T-helper 1 cell treated with Interleukin-12 subunit alpha and Interleukin-12 subunit beta and Interleukin-4 antibody, amounts not matched to agents 30 μg/mL and 1 μg/mL, for 36 hours (primary cell): ENCODE data around the gene CARD6.
"Not testable (repeated sequence)": the region's sequence is repeated elsewhere in the genome, so short reads cannot be mapped to it uniquely, and the experiment has no call there.

Experiments used
- H3K27ac Mint-ChIP-seq: one replicate; pipeline ENCODE4 v1.8.0; 2021; ENCODE audit warnings: mild to moderate bottlenecking, mixed read lengths
- H3K27me3 Mint-ChIP-seq: one replicate; pipeline ENCODE4 v1.8.0; 2021; ENCODE audit warnings: low read depth, mixed read lengths
- H3K36me3 Mint-ChIP-seq: one replicate; pipeline ENCODE4 v1.8.0; 2021; ENCODE audit warnings: low read depth, mixed read lengths
- H3K4me1 Mint-ChIP-seq: one replicate; pipeline ENCODE4 v1.8.0; 2021; ENCODE audit warnings: low read depth, mixed read lengths
- H3K4me3 Mint-ChIP-seq: one replicate; pipeline ENCODE4 v1.8.0; 2021; ENCODE audit warnings: mild to moderate bottlenecking, moderate library complexity, mixed read lengths
- H3K9me3 Mint-ChIP-seq: one replicate; pipeline ENCODE4 v1.8.0; 2021; ENCODE audit warnings: mixed read lengths

CARD6 gene

GRCh38 chr5:40841068-40841805 lies at the start of gene CARD6:
Gene CARD6 (plus strand): TSS chr5:40841367. CDS start chr5:40841383, 16 bp downstream.
- H3K36me3 Mint-ChIP-seq, result peaks cover 3% of the 10 kb centered on the region

GRCh38 chr5:40791715-40792139 lies 49.4 kb upstream of the CARD6 start:
- H3K27me3 Mint-ChIP-seq, result no peaks in the 10 kb centered on the region
- H3K27ac Mint-ChIP-seq, result no peak overlapping the region
- H3K4me1 Mint-ChIP-seq, result peaks cover 34% of the 10 kb centered on the region
- no peak overlapping the region for H3K4me3 Mint-ChIP-seq
- H3K9me3 Mint-ChIP-seq, result peaks cover 9% of the 10 kb centered on the region
- H3K36me3 Mint-ChIP-seq, result peaks cover 35% of the 10 kb centered on the region

More at GRCh38 chr5:40841068-40841805, at the start of gene CARD6:
- Mint-ChIP-seq H3K27me3 (no peaks in the 10 kb centered on the region), H3K9me3 (no peaks in the 10 kb centered on the region), H3K4me1 (peaks cover 20% of the 10 kb centered on the region), H3K27ac (peak within 1 kb of the TSS; percentile 87), H3K4me3 (peak within 1 kb of the TSS; percentile 89)

GRCh38 chr5:40792691-40793090 lies 48.5 kb upstream of the CARD6 start:
- not testable (repeated sequence) for H3K9me3 Mint-ChIP-seq, H3K4me3 Mint-ChIP-seq, H3K27me3 Mint-ChIP-seq, H3K27ac Mint-ChIP-seq
- Mint-ChIP-seq H3K4me1 (peaks cover 39% of the 10 kb centered on the region), H3K36me3 (peaks cover 34% of the 10 kb centered on the region)

GRCh38 chr5:40794340-40794739 lies 46.8 kb upstream of the CARD6 start:
- not testable (repeated sequence) for H3K9me3 Mint-ChIP-seq, H3K4me3 Mint-ChIP-seq, H3K27me3 Mint-ChIP-seq, H3K27ac Mint-ChIP-seq
- peaks cover 19% of the 10 kb centered on the region for H3K36me3 Mint-ChIP-seq
- H3K4me1 Mint-ChIP-seq, result peaks cover 38% of the 10 kb centered on the region

GRCh38 chr5:40794877-40795276 lies 46.3 kb upstream of the CARD6 start:
- H3K27me3 Mint-ChIP-seq, result peaks cover 10% of the 10 kb centered on the region
- not testable (repeated sequence) for H3K4me3 Mint-ChIP-seq, H3K27ac Mint-ChIP-seq, H3K9me3 Mint-ChIP-seq
- peaks cover 18% of the 10 kb centered on the region for H3K36me3 Mint-ChIP-seq
- H3K4me1 Mint-ChIP-seq, result peaks cover 41% of the 10 kb centered on the region

- Mint-ChIP-seq H3K9me3 (no peaks in the 10 kb centered on the region), H3K27me3 (peaks cover 10% of the 10 kb centered on the region), H3K27ac (peak overlapping the region; percentile 55), H3K4me1 (peaks cover 33% of the 10 kb centered on the region), H3K36me3 (peaks cover 15% of the 10 kb centered on the region), H3K4me3 (peak overlapping the region; percentile 87)
Observed at GRCh38 chr5:40796487-40796889, 44.7 kb upstream of the CARD6 start.

GRCh38 chr5:40797273-40798011 lies 43.7 kb upstream of the CARD6 start:
- Mint-ChIP-seq H3K9me3 (no peaks in the 10 kb centered on the region), H3K4me1 (peaks cover 33% of the 10 kb centered on the region), H3K27me3 (peaks cover 14% of the 10 kb centered on the region), H3K36me3 (peaks cover 15% of the 10 kb centered on the region), H3K27ac (peak overlapping the region; percentile 84), H3K4me3 (peak overlapping the region; percentile 87)

- Mint-ChIP-seq H3K4me3 (peak within 1 kb of the TSS; percentile 87), H3K27me3 (peaks cover 14% of the 10 kb centered on the region), H3K4me1 (peaks cover 33% of the 10 kb centered on the region)
Observed at GRCh38 chr5:40798012-40798800, 43.0 kb upstream of the CARD6 start, which contains the start of gene PRKAA1. Gene PRKAA1 (minus strand): TSS chr5:40798374. CDS start chr5:40798189, 185 bp downstream.

GRCh38 chr5:40798801-40799210 lies 42.4 kb upstream of the CARD6 start:
- Mint-ChIP-seq H3K4me3 (peak overlapping the region; percentile 87), H3K27me3 (peaks cover 14% of the 10 kb centered on the region), H3K36me3 (peaks cover 14% of the 10 kb centered on the region), H3K9me3 (no peaks in the 10 kb centered on the region), H3K4me1 (peaks cover 33% of the 10 kb centered on the region), H3K27ac (no peak overlapping the region)

More at GRCh38 chr5:40798012-40798800, 43.0 kb upstream of the CARD6 start, which contains the start of gene PRKAA1:
- Mint-ChIP-seq H3K36me3 (peaks cover 14% of the 10 kb centered on the region), H3K9me3 (no peaks in the 10 kb centered on the region), H3K27ac (peak within 1 kb of the TSS; percentile 87)

- peaks cover 14% of the 10 kb centered on the region for H3K36me3 Mint-ChIP-seq
- no peak overlapping the region for H3K27ac Mint-ChIP-seq
- H3K4me3 Mint-ChIP-seq, result peak overlapping the region; percentile 87
- peaks cover 14% of the 10 kb centered on the region for H3K27me3 Mint-ChIP-seq
- no peaks in the 10 kb centered on the region for H3K9me3 Mint-ChIP-seq
- H3K4me1 Mint-ChIP-seq, result peaks cover 30% of the 10 kb centered on the region
Observed at GRCh38 chr5:40799258-40799657, 41.9 kb upstream of the CARD6 start.

- Mint-ChIP-seq H3K27ac (no peak overlapping the region), H3K9me3 (no peaks in the 10 kb centered on the region), H3K27me3 (peaks cover 19% of the 10 kb centered on the region), H3K4me1 (peaks cover 10% of the 10 kb centered on the region), H3K4me3 (no peak overlapping the region), H3K36me3 (no peaks in the 10 kb centered on the region)
Observed at GRCh38 chr5:40801771-40802562, 39.2 kb upstream of the CARD6 start.

GRCh38 chr5:40812125-40812524 lies 29.0 kb upstream of the CARD6 start:
- H3K4me3 Mint-ChIP-seq, result no peak overlapping the region

GRCh38 chr5:40813698-40814281 lies 27.4 kb upstream of the CARD6 start:
- H3K4me3 Mint-ChIP-seq, result no peak overlapping the region
- H3K9me3 Mint-ChIP-seq, result no peaks in the 10 kb centered on the region
- H3K4me1 Mint-ChIP-seq, result peaks cover 7% of the 10 kb centered on the region
- H3K27me3 Mint-ChIP-seq, result no peaks in the 10 kb centered on the region
- no peak overlapping the region for H3K27ac Mint-ChIP-seq
- H3K36me3 Mint-ChIP-seq, result no peaks in the 10 kb centered on the region

More at GRCh38 chr5:40812125-40812524, 29.0 kb upstream of the CARD6 start:
- Mint-ChIP-seq H3K27ac (no peak overlapping the region), H3K4me1 (peaks cover 10% of the 10 kb centered on the region), H3K9me3 (no peaks in the 10 kb centered on the region), H3K36me3 (no peaks in the 10 kb centered on the region), H3K27me3 (no peaks in the 10 kb centered on the region)
